Panc1 (cell line): ENCODE results near the gene OGG1. TPM values are rescaled to one million over a fixed set of nuclear protein-coding genes. Genes with fewer than 3 reads are reported as not detected.

Experiments used
- ATAC-seq: fragments of 200-7000 bp; cut with Tn5 transposase; 2 replicates; pipeline ENCODE4 v1.9.1; 2020; ENCODE audit warnings: mild to moderate bottlenecking, moderate library complexity
- BruUV-seq: library from RNA; stranded (reverse); fragments of 400-500 nt; replicated peaks from 2 replicates; lab custom pipeline; 2021; lab: Mats Ljungman, UMichigan
- CTCF ChIA-PET: fragments of 300-600 bp; sonication (Branson Sonifier 250); formaldehyde crosslinking; loops from one replicate; lab custom pipeline; 2022; ENCODE audit warnings: antibody characterized with exemption; lab: Charles Lee
- POLR2A ChIA-PET: fragments of 300-600 bp; sonication (Branson Sonifier 250); formaldehyde crosslinking; loops from one replicate; lab custom pipeline; 2022; ENCODE audit warnings: antibody characterized with exemption; lab: Charles Lee
- DNase-seq: peaks from one replicate; pipeline ENCODE4 v3.0.0-alpha.2; 2010; ENCODE audit warnings: low read depth, low spot score
- H3K27ac ChIP-seq: 2 replicates; pipeline ENCODE4 v1.5.1; 2011; ENCODE audit warnings: mild to moderate bottlenecking, low read length, inconsistent platforms
- H3K27me3 ChIP-seq: fragments of 200-500 bp; sonication (Bioruptor generic); 2 replicates; pipeline ENCODE4 v1.6.0; 2014; ENCODE audit warnings: low read length, inconsistent platforms; ENCODE audit not compliant: control insufficient read depth, insufficient read depth
- H3K36me3 ChIP-seq: fragments of 200-500 bp; sonication (Bioruptor generic); 2 replicates; pipeline ENCODE4 v1.5.1; 2014; ENCODE audit warnings: inconsistent platforms, mild to moderate bottlenecking, low read length, moderate library complexity; ENCODE audit not compliant: control insufficient read depth, insufficient read depth
- H3K4me1 ChIP-seq: 2 replicates; pipeline ENCODE4 v1.5.1; 2011; ENCODE audit warnings: inconsistent platforms, mild to moderate bottlenecking, low read length, moderate library complexity; ENCODE audit not compliant: control insufficient read depth, insufficient read depth
- H3K4me3 ChIP-seq, 2 experiments: 2 replicates each; pipeline ENCODE4 v1.5.1; 2011 to 2012; ENCODE audit warnings: low read depth in 2 of 2, low read length in 2 of 2, mild to moderate bottlenecking in 2 of 2, inconsistent platforms in 1 of 2, moderate library complexity in 1 of 2
- H3K9me3 ChIP-seq: fragments of 200-500 bp; sonication (Bioruptor generic); 2 replicates; pipeline ENCODE4 v1.5.1; 2014; ENCODE audit warnings: low read depth, mild to moderate bottlenecking, inconsistent platforms, low read length, moderate library complexity; ENCODE audit not compliant: control insufficient read depth, insufficient read depth
- CTCF ChIP-seq: fragments of 450-650 bp; IDR thresholded peaks from 2 replicates; pipeline ENCODE4 v1.5.1; 2017; ENCODE audit warnings: mild to moderate bottlenecking
- POLR2AphosphoS5 ChIP-seq: IDR thresholded peaks from 2 replicates; pipeline ENCODE4 v1.6.1; 2012; ENCODE audit warnings: mild to moderate bottlenecking, low read depth, low read length, moderate library complexity
- SIN3A ChIP-seq: IDR thresholded peaks from 2 replicates; pipeline ENCODE4 v1.6.1; 2012; ENCODE audit warnings: low read depth, mild to moderate bottlenecking, low read length, moderate library complexity, borderline replicate concordance; ENCODE audit not compliant: insufficient read depth
- TCF7L2 ChIP-seq: IDR thresholded peaks from 2 replicates; pipeline ENCODE4 v1.6.1; 2011; ENCODE audit warnings: mild to moderate bottlenecking, low read depth, low read length, inconsistent platforms
- in situ Hi-C: cut with HindIII; loops from 2 replicates; pipeline ENCODE4 v1.10.0; 2016; ENCODE audit warnings: low sequenced_read_pairs, low pct_unique_long_range_greater_than_20kb
- intact Hi-C: fragments of 100-400 bp; cut with micrococcal nuclease; formaldehyde crosslinking; loops from one replicate; pipeline ENCODE4 v1.10.0; 2022; ENCODE audit not compliant: unreplicated experiment
- total RNA-seq: library from RNA; stranded (reverse); gene quantifications from one replicate; pipeline ENCODE4 v1.2.1, GENCODE V29; 2021; ENCODE audit not compliant: unreplicated experiment

The OGG1 gene
- total RNA-seq, 1 experiment from 2014 or later = 32.5 TPM

GRCh38 chr3:9806137-9806536 lies 56.4 kb downstream of the OGG1 start:
- H3K36me3 ChIP-seq = peaks cover 13% of the 10 kb centered on the region; the same call in 1 of the 2 replicates
- DNase-seq (no peak), ATAC-seq (no peak)
- TF ChIP-seq TCF7L2 (no peak), CTCF (no peak), SIN3A (no peak), POLR2AphosphoS5 (no peak)
- H3K4me1 ChIP-seq = peaks cover 15% of the 10 kb centered on the region
- ChIA-PET CTCF (no interaction called here), POLR2A (no interaction called here)
- no peak overlapping the region for H3K27ac ChIP-seq
- no peak overlapping the region for H3K4me3 ChIP-seq
- no peaks in the 10 kb centered on the region for H3K27me3 ChIP-seq
- BruUV-seq = no TSS peak
- H3K9me3 ChIP-seq = no peaks in the 10 kb centered on the region
- intact Hi-C loops (no loop called here), in situ Hi-C loops (no loop called here)

Other genes with a start within 250 kb of the OGG1 start
- not detected for gene LHFPL4, start 196.1 kb upstream of the OGG1 start, total RNA-seq
- 26.8 TPM for gene MTMR14, start 100.4 kb upstream of the OGG1 start, total RNA-seq
- gene CPNE9, start 46.1 kb upstream of the OGG1 start, total RNA-seq = 0.13 TPM
- gene BRPF1, start 18.2 kb upstream of the OGG1 start, total RNA-seq = 17.4 TPM
- gene CAMK1, start 20.0 kb downstream of the OGG1 start, total RNA-seq = 9.7 TPM
- gene TADA3, start 42.5 kb downstream of the OGG1 start, total RNA-seq = 61.3 TPM
- 117 TPM for gene ARPC4, start 43.1 kb downstream of the OGG1 start, total RNA-seq
- 15.7 TPM for gene TTLL3, start 60.3 kb downstream of the OGG1 start, total RNA-seq
- gene RPUSD3, start 94.1 kb downstream of the OGG1 start, total RNA-seq = 40.4 TPM
- not detected for gene CIDEC, start 130.3 kb downstream of the OGG1 start, total RNA-seq
- gene JAGN1, start 140.7 kb downstream of the OGG1 start, total RNA-seq = 19.9 TPM
- 1.1 TPM for gene IL17RE, start 152.9 kb downstream of the OGG1 start, total RNA-seq
- 23.6 TPM for gene IL17RC, start 167.1 kb downstream of the OGG1 start, total RNA-seq
- 15.4 TPM for gene CRELD1, start 183.9 kb downstream of the OGG1 start, total RNA-seq
- 1.1 TPM for gene PRRT3, start 202.5 kb downstream of the OGG1 start, total RNA-seq
- 42.0 TPM for gene EMC3, start 236.9 kb downstream of the OGG1 start, total RNA-seq